ENCODE data around the gene KCTD6.

DNA sequence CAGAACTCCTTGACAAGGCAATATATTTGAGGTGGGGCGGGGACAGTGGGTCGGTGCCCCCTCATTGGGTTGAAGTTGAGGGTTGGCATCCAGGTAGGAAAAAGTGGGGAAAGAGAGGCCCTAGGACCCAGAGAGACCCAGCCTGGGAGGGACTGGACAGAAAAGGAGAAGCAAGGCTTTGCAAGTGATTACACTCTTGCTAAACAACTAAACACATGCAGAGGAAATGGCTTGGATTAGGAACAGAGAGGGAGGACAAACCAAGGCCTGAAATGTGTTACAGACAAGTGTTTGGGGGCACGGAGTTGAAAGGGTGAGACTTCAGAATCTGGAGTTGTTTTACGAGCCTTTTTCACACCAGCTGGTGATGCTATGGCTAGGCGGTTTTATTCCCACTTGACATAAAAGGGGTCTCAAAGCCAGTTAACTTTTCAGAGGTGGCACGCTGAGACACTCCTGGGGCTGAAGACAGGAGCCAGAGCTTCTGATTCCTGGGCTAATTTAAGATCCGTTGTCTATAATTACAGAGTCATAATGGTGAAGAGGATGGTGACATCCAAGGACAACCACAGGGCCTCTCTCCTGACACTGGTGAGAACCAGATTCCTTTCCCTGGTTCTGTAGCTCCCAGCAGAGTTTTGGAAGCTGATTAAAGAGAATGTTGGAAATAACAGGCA is 7.7 kb upstream of the KCTD6 start:
- TF ChIP-seq, protein P1, sequence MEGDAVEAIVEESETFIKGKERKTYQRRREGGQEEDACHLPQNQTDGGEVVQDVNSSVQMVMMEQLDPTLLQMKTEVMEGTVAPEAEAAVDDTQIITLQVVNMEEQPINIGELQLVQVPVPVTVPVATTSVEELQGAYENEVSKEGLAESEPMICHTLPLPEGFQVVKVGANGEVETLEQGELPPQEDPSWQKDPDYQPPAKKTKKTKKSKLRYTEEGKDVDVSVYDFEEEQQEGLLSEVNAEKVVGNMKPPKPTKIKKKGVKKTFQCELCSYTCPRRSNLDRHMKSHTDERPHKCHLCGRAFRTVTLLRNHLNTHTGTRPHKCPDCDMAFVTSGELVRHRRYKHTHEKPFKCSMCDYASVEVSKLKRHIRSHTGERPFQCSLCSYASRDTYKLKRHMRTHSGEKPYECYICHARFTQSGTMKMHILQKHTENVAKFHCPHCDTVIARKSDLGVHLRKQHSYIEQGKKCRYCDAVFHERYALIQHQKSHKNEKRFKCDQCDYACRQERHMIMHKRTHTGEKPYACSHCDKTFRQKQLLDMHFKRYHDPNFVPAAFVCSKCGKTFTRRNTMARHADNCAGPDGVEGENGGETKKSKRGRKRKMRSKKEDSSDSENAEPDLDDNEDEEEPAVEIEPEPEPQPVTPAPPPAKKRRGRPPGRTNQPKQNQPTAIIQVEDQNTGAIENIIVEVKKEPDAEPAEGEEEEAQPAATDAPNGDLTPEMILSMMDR (IDR thresholded peaks at IDR 0.05): no peak
- TF ChIP-seq EP300 (IDR thresholded peaks at IDR 0.05): no peak

Data from esophagus muscularis mucosa (tissue), 3 donors.